Pancreas (tissue), 10 donors: ENCODE results near the gene SYNGR1. TPM values are rescaled to one million over a fixed set of nuclear protein-coding genes. Genes with fewer than 3 reads are reported as not detected.
"Not testable (repeated sequence)": the region's sequence is repeated elsewhere in the genome, so short reads cannot be mapped to it uniquely, and the experiment has no call there.

Experiments used
- ATAC-seq, 4 donors: fragments of 200-7000 bp; cut with Tn5 transposase; one replicate each; pipeline versions ENCODE4 v1.8.0 to v1.9.1; 2020; ENCODE audit warnings: mild to moderate bottlenecking in 4 of 4, moderate library complexity in 4 of 4
- DNase-seq, 6 donors: peaks; one replicate each; pipeline ENCODE4 v3.0.0-alpha.2; 2020
- FAIRE-seq: peaks from 2 replicates; lab custom pipeline; 2012; peaks lifted over from hg19 to GRCh38; lab: Jason Lieb, UNC
- H3K27ac ChIP-seq, 4 donors: fragments of 200-600 bp; sonication (generic); 1 replicate in 3 of 4; 2 replicates in 1 of 4; pipeline versions ENCODE4 v1.5.0 to v1.8.0; 2020
- H3K27me3 ChIP-seq, 4 donors: fragments of 200-600 bp; one replicate each; pipeline ENCODE4 v1.8.0; 2021
- H3K36me3 ChIP-seq, 3 donors: fragments of 200-600 bp; sonication (generic) in 1 of 3; one replicate each; pipeline versions ENCODE4 v1.5.0 to v1.8.0; 2020 to 2021
- H3K4me1 ChIP-seq, 3 donors: fragments of 200-600 bp; one replicate each; pipeline ENCODE4 v1.8.0; 2021
- H3K4me3 ChIP-seq, 4 donors: fragments of 200-600 bp; sonication (generic) in 2 of 4; one replicate each; pipeline versions ENCODE4 v1.5.0 to v1.8.0; 2020 to 2021
- H3K9me3 ChIP-seq, 4 donors: fragments of 200-600 bp; one replicate each; pipeline ENCODE4 v1.8.0; 2021
- CTCF ChIP-seq, 4 donors: fragments of 200-600 bp; sonication (generic) in 3 of 4; IDR thresholded peaks; one replicate each; pipeline versions ENCODE4 v1.5.0 to v1.8.0; 2021; ENCODE audit warnings: antibody characterized with exemption in 4 of 4
- WGBS, 2 donors: extraction: QIAGEN DNeasy Blood & Tissue Kit; methylation state at CpG; one replicate each; pipeline ENCODE4 v1.1.7; 2013; 5-methylcytosine and 5-hydroxymethylcytosine counted together
- intact Hi-C, 3 donors: fragments of 100-400 bp; cut with DNase I; formaldehyde crosslinking; loops; one replicate each; pipeline versions ENCODE4 v1.11.1 to v1.14.2; 2022
- polyA plus RNA-seq, 2 donors: library from polyadenylated mRNA; stranded (reverse); fragments of 200-250 nt; gene quantifications; one replicate each; pipeline ENCODE4 v1.2.3, GENCODE V29; 2013
- total RNA-seq, 6 donors: library from RNA; stranded (reverse); fragmentation: NEBNext Ultra II Directional in 4 of 6; extraction: Animal tissue kit (Norgen Biotek cat#: 25700) in 4 of 6; gene quantifications; one replicate each; pipeline versions ENCODE4 v1.2.1 to v1.2.4, GENCODE V29; 2021 to 2023
- donor health status: healthy with polysubstance abuse.
- donor health status: DM: no; HTN: no; CAD: no; lungs with moderate emphysema.
- donor health status: DM: no; HTN: no; CAD: no.
- donor health status: control.
- donor health status: control.
- donor health status: Bipolar disorder and iron deficiency.
- donor health status: DM: yes; HTN: yes; CAD: no.
- donor health status: DM: no; HTN: no; CAD: no.
- donor health status: DM: no; HTN: no; CAD: no.
- donor health status: DM: yes; HTN: yes; CAD: no.

The SYNGR1 gene
- total and polyA plus RNA-seq, 8 donors = 12.2 to 26.8 (median 16.5) TPM

GRCh38 chr22:39332441-39333064 is 17.2 kb upstream of the SYNGR1 start:
- H3K4me1 ChIP-seq = peaks cover 12 to 41% (median 33%) of the 10 kb centered on the region in 3 donors
- no peaks in the 10 kb centered on the region for H3K36me3 ChIP-seq
- H3K4me3 ChIP-seq = no peak overlapping the region
- ATAC-seq (peak; percentile 65 to 83 (median 78)), FAIRE-seq (no peak), DNase-seq (peak in 3 of 6 donors; percentile 47 to 68 (median 65))
- peak overlapping the region in 3 of 4 donors; percentile 38 to 80 (median 77) for H3K27ac ChIP-seq
- no peaks in the 10 kb centered on the region for H3K27me3 ChIP-seq
- intact Hi-C loops = no loop called here
- WGBS, 2 donors = 25 to 32% methylated on average over 5 of the region's 5 CpGs
- no peaks in the 10 kb centered on the region for H3K9me3 ChIP-seq
- TF ChIP-seq CTCF (IDR thresholded peaks at IDR 0.05) = no peak

- no peak overlapping the region for H3K4me3 ChIP-seq
- peak; percentile 4 to 49 (median 20) for ATAC-seq
- intact Hi-C loops = no loop called here
- H3K4me1 ChIP-seq = peaks cover 12 to 38% (median 31%) of the 10 kb centered on the region in 3 donors
- H3K27ac ChIP-seq = peak overlapping the region in 3 of 4 donors; percentile 15 to 80 (median 36)
- no peaks in the 10 kb centered on the region for H3K36me3 ChIP-seq
- TF ChIP-seq CTCF (IDR thresholded peaks at IDR 0.05) = no peak
- no peaks in the 10 kb centered on the region for H3K9me3 ChIP-seq
- no peak for FAIRE-seq
- peak in 1 of 6 donors; percentile 44 for DNase-seq
- WGBS, 2 donors = 31 to 32% methylated on average over 5 of the region's 5 CpGs
- no peaks in the 10 kb centered on the region for H3K27me3 ChIP-seq
Observed at GRCh38 chr22:39336411-39336810, 13.4 kb upstream of the SYNGR1 start.

GRCh38 chr22:39339775-39340174 is 10.0 kb upstream of the SYNGR1 start:
- H3K27me3 ChIP-seq, intact Hi-C loops, H3K36me3 ChIP-seq, FAIRE-seq, DNase-seq, H3K27ac ChIP-seq, H3K9me3 ChIP-seq, H3K4me3 ChIP-seq, ATAC-seq: not testable (repeated sequence)
- WGBS, 2 donors = 70 to 73% methylated on average over 7 of the region's 7 CpGs
- H3K4me1 ChIP-seq = peaks cover 6 to 18% (median 9%) of the 10 kb centered on the region in 3 donors

GRCh38 chr22:39341179-39341578 is 8.6 kb upstream of the SYNGR1 start:
- no peak for TF ChIP-seq CTCF (IDR thresholded peaks at IDR 0.05)
- Histone ChIP-seq H3K9me3 (no peaks in the 10 kb centered on the region), H3K4me3 (no peak overlapping the region), H3K27me3 (no peaks in the 10 kb centered on the region), H3K27ac (no peak overlapping the region), H3K36me3 (no peaks in the 10 kb centered on the region), H3K4me1 (peaks cover 0 to 6% (median 6%) of the 10 kb centered on the region in 3 donors)
- no peak for DNase-seq
- ATAC-seq = no peak
- intact Hi-C loops = no loop called here
- 91 to 94% methylated on average over 3 of the region's 3 CpGs for WGBS, 2 donors
- FAIRE-seq = no peak

- H3K27ac ChIP-seq = peak overlapping the region in 1 of 4 donors; percentile 11
- WGBS, 2 donors = 20 to 22% methylated on average over 15 of the region's 15 CpGs
- DNase-seq = peak in 5 of 6 donors; percentile 66 to 81 (median 68)
- peak; percentile 40 to 76 (median 65) for TF ChIP-seq CTCF (IDR thresholded peaks at IDR 0.05)
- H3K27me3 ChIP-seq = no peaks in the 10 kb centered on the region
- FAIRE-seq = no peak
- peaks cover 0 to 2% (median 0%) of the 10 kb centered on the region in 3 donors for H3K4me1 ChIP-seq
- H3K9me3 ChIP-seq = no peaks in the 10 kb centered on the region
- no peak overlapping the region for H3K4me3 ChIP-seq
- intact Hi-C loops = no loop called here
- ATAC-seq = peak; percentile 93 to 99 (median 98)
- no peaks in the 10 kb centered on the region for H3K36me3 ChIP-seq
Observed at GRCh38 chr22:39343259-39344045, 6.3 kb upstream of the SYNGR1 start.
